ENCODE data around the gene MS4A10. TPM values are rescaled to one million over a fixed set of nuclear protein-coding genes. Genes with fewer than 3 reads are reported as not detected.

The MS4A10 gene
- total and polyA plus RNA-seq, 2 donors (not counting 1 experiment from before 2014, with no cell fraction given): not detected

DNA sequence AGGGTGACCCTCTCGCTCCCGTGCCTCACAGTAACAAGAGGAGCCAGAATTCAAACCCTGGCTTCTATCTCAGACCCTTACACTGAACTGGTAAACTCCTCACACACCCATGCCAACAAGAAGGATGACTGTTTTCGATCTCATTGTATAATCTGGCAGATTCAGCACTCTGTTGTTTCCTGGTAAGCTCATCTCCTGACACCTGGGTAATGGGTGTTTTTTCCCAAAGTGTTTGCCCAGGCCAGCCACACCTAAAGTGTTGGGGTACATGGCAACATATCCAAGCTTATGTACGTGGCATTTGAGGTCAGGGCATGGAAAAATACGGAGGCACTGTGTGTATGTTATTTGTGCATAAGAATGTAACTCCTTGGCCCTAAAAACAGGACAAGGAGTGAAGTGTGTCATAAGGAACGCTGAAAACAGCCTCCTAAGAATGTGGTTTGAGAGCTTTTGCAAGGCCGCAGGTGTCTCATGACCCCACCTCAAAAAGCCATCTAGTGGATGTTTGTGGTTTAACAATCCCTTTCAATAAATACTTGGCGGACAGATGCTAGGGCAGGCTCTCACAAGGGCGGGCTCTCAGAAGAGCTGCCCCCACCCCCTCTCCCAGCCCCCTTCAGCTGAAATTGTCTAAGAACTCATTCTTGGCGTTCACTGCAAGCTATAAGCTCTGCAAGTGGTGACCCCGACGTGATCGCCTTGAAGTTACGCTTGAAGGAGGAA lies 28.7 kb upstream of the MS4A10 start, which contains the start of gene MS4A15:
Gene MS4A15, plus strand, starts transcription at position 561 of the 726 bp plus-strand sequence. CDS start 6,867 bp downstream, outside the sequence.
- DNase-seq (peak; percentile 55), ATAC-seq (ENCODE audit: low read depth) (no peak)
- H3K4me3 Mint-ChIP-seq: no peak within 1 kb of the TSS
- H3K4me2 ChIP-seq (replicated peaks; ENCODE audit: low read depth, low read length, poor library complexity, severe bottlenecking): no peak within 1 kb of the TSS
- no peaks in the 10 kb centered on the region for H3K9me3 Mint-ChIP-seq (ENCODE audit: insufficient read depth)
- POLR2A ChIA-PET: no interaction called here
- no peaks in the 10 kb centered on the region for H3K36me3 ChIP-seq (replicated peaks in 1 of 2; ENCODE audit: control extremely low read depth in 1 of 2, control insufficient read depth in 1 of 2, extremely low read depth in 1 of 2, insufficient read depth in 2 of 2, low read length in 1 of 2)
- H3K9me3 ChIP-seq (ENCODE audit: control extremely low read depth in 1 of 3, control insufficient read depth in 2 of 3, insufficient read depth in 1 of 3, low read length in 2 of 3): no peaks in the 10 kb centered on the region
- peaks cover 3 to 4% of the 10 kb centered on the region in 2 donors for H3K4me1 ChIP-seq (ENCODE audit: control insufficient read depth in 2 of 2, insufficient read depth in 2 of 2, low read length in 2 of 2)
- H3K27me3 Mint-ChIP-seq: peaks cover 36% of the 10 kb centered on the region
- no peaks in the 10 kb centered on the region for H3K79me2 ChIP-seq (ENCODE audit: control insufficient read depth, insufficient read depth, low read length)
- H3K9ac ChIP-seq (ENCODE audit: low read length): no peak within 1 kb of the TSS
- intact Hi-C loops (cut with micrococcal nuclease): no loop called here
- H2AFZ ChIP-seq (ENCODE audit: insufficient read depth, low read depth, low read length, poor library complexity, severe bottlenecking): no peak within 1 kb of the TSS
- H3K4me3 ChIP-seq (ENCODE audit: control extremely low read depth in 1 of 5, extremely low read depth in 1 of 5, insufficient read depth in 1 of 5, low read depth in 2 of 5, low read length in 4 of 5): no peak within 1 kb of the TSS
- H3K27ac ChIP-seq (ENCODE audit: low read length in 2 of 2): no peak within 1 kb of the TSS
- CTCF ChIA-PET: interaction anchor here (0.7 to 1.7 kb wide), 8 partner anchors 9 to 491 kb away, joined by 3 to 9 read pairs (median 6); no protein-coding TSS in a partner anchor
- TF ChIP-seq, protein P1, sequence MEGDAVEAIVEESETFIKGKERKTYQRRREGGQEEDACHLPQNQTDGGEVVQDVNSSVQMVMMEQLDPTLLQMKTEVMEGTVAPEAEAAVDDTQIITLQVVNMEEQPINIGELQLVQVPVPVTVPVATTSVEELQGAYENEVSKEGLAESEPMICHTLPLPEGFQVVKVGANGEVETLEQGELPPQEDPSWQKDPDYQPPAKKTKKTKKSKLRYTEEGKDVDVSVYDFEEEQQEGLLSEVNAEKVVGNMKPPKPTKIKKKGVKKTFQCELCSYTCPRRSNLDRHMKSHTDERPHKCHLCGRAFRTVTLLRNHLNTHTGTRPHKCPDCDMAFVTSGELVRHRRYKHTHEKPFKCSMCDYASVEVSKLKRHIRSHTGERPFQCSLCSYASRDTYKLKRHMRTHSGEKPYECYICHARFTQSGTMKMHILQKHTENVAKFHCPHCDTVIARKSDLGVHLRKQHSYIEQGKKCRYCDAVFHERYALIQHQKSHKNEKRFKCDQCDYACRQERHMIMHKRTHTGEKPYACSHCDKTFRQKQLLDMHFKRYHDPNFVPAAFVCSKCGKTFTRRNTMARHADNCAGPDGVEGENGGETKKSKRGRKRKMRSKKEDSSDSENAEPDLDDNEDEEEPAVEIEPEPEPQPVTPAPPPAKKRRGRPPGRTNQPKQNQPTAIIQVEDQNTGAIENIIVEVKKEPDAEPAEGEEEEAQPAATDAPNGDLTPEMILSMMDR (IDR thresholded peaks at IDR 0.05): peak; percentile 58
- no peak for TF ChIP-seq EZH2 (IDR thresholded peaks at IDR 0.05; ENCODE audit: borderline replicate concordance, insufficient read depth, low read depth, low read length, poor library complexity, severe bottlenecking)
- 74% methylated on average over 11 of the region's 14 CpGs for WGBS (ENCODE audit: insufficient coverage)
- peaks cover 0 to 7% (median 1%) of the 10 kb centered on the region in 4 experiments for H3K27me3 ChIP-seq (replicated peaks in 1 of 4; ENCODE audit: control extremely low read depth in 1 of 4, control insufficient read depth in 3 of 4, insufficient read depth in 4 of 4, low read length in 3 of 4)
- no peaks in the 10 kb centered on the region for H4K20me1 ChIP-seq (ENCODE audit: control insufficient read depth, insufficient read depth, low read length, poor library complexity, severe bottlenecking)
- H3K27ac Mint-ChIP-seq: no peak within 1 kb of the TSS
- peaks cover 23% of the 10 kb centered on the region for H3K4me1 Mint-ChIP-seq

DNA sequence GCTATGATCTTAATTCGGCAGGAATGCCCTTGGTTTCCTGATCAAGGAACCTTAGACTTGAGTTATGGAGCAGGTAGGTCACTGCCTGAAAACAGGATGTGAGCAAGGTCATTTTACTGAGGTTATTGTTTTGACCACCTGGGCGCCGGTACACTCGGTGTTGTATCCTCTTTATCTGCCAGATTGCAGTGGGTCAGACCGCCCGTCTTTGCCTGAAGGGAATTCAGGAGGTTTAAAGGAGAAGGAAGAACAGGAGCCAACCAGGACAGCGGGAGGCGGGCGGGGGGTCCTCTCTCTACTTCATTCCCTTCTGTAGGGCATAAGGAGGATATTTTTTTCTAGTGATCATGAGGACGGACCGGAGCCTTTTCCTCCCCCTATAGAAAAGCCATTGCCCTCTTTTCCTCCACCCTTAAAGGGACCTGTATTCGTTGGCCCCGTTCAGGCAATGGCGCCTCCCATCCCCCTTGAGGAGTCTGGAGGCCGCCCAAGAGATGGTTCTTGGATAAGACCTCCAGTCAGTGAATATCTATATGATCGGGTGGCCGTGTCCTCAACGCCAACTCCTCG lies 27.8 kb upstream of the MS4A10 start:
- ChIA-PET POLR2A (no interaction called here), CTCF (interaction anchor here (0.7 to 1.7 kb wide), 7 partner anchors 8 to 492 kb away, joined by 3 to 9 read pairs (median 6); no protein-coding TSS in a partner anchor)
- Histone ChIP-seq H3K4me1 (ENCODE audit: control insufficient read depth in 2 of 2, insufficient read depth in 2 of 2, low read length in 2 of 2) (peaks cover 12% of the 10 kb centered on the region in 2 donors), H3K27ac (ENCODE audit: low read length in 2 of 2) (no peak overlapping the region), H3K36me3 (replicated peaks in 1 of 2; ENCODE audit: control extremely low read depth in 1 of 2, control insufficient read depth in 1 of 2, extremely low read depth in 1 of 2, insufficient read depth in 2 of 2, low read length in 1 of 2) (no peaks in the 10 kb centered on the region), H3K4me2 (replicated peaks; ENCODE audit: low read depth, low read length, poor library complexity, severe bottlenecking) (no peak overlapping the region), H3K4me3 (ENCODE audit: control extremely low read depth in 1 of 5, extremely low read depth in 1 of 5, insufficient read depth in 1 of 5, low read depth in 2 of 5, low read length in 4 of 5) (no peak overlapping the region), H4K20me1 (ENCODE audit: control insufficient read depth, insufficient read depth, low read length, poor library complexity, severe bottlenecking) (no peaks in the 10 kb centered on the region), H2AFZ (ENCODE audit: insufficient read depth, low read depth, low read length, poor library complexity, severe bottlenecking) (no peak overlapping the region), H3K9me3 (ENCODE audit: control extremely low read depth in 1 of 3, control insufficient read depth in 2 of 3, insufficient read depth in 1 of 3, low read length in 2 of 3) (no peaks in the 10 kb centered on the region), H3K27me3 (replicated peaks in 1 of 4; ENCODE audit: control extremely low read depth in 1 of 4, control insufficient read depth in 3 of 4, insufficient read depth in 4 of 4, low read length in 3 of 4) (peaks cover 0 to 7% (median 1%) of the 10 kb centered on the region in 4 experiments), H3K79me2 (ENCODE audit: control insufficient read depth, insufficient read depth, low read length) (no peaks in the 10 kb centered on the region), H3K9ac (ENCODE audit: low read length) (no peak overlapping the region)
- Mint-ChIP-seq H3K27ac (no peak overlapping the region), H3K9me3 (ENCODE audit: insufficient read depth) (no peaks in the 10 kb centered on the region), H3K4me1 (peaks cover 29% of the 10 kb centered on the region), H3K4me3 (no peak overlapping the region), H3K27me3 (peaks cover 30% of the 10 kb centered on the region)
- DNase-seq (no peak), ATAC-seq (ENCODE audit: low read depth) (no peak)
- intact Hi-C loops (cut with micrococcal nuclease): no loop called here
- no peak for TF ChIP-seq EZH2 (IDR thresholded peaks at IDR 0.05; ENCODE audit: borderline replicate concordance, insufficient read depth, low read depth, low read length, poor library complexity, severe bottlenecking)
- TF ChIP-seq, protein P1 (IDR thresholded peaks at IDR 0.05): no peak
- WGBS (ENCODE audit: insufficient coverage): 95% methylated on average over 14 of the region's 19 CpGs

Data from B cell (primary cell).